K562 (cell line): ENCODE results near the gene MACROD2. TPM values are rescaled to one million over a fixed set of nuclear protein-coding genes. Genes with fewer than 3 reads are reported as not detected.

Experiments used
- CUX1 ChIP-seq: fragments of 200-800 bp; sonication (Bioruptor generic); IDR thresholded peaks from 2 replicates; pipeline ENCODE4 v1.6.1; 2016; ENCODE audit warnings: missing genetic modification characterization, missing compliant biosample characterization
- NR3C1 ChIP-seq: sonication (generic); formaldehyde crosslinking; IDR thresholded peaks from 2 replicates; pipeline ENCODE4 v1.8.1; 2022; ENCODE audit warnings: missing genetic modification reagents
- SAFB ChIP-seq: fragments of 200-400 bp; formaldehyde crosslinking; IDR thresholded peaks from 2 replicates; pipeline ENCODE4 v1.6.1; 2017; ENCODE audit warnings: low read depth, low read length, borderline replicate concordance
- polyA plus RNA-seq, 8 experiments: library from polyadenylated mRNA; depleted of rRNA in 4 of 8; stranded (reverse) in 5 of 8; unstranded in 3 of 8; fragments of >200 nt; fragmentation: Nextera tagmentation in 2 of 8; fragmentation: Illumina TruSeq in 1 of 8; extraction: Ambion mirVana in 2 of 8; extraction: Trizol in 1 of 8; gene quantifications; 2 replicates each; pipeline versions ENCODE4 v1.2.1 to v1.2.3, GENCODE V29; 2011 to 2014; ENCODE audit warnings: inconsistent platforms in 1 of 8, missing spikeins in 1 of 8
- total RNA-seq, 7 experiments: library from RNA; depleted of rRNA in 6 of 7; stranded (reverse); fragments of >200 nt in 6 of 7; fragmentation: Illumina TruSeq in 2 of 7; extraction: Trizol in 2 of 7; gene quantifications; 2 replicates each; pipeline versions ENCODE4 v1.2.1 to v1.2.3, GENCODE V29; 2011 to 2021; ENCODE audit warnings: low replicate concordance in 1 of 7
- TF ChIP-seq, protein P1 (sequence below), 2 experiments: fragments of 450-650 bp; formaldehyde crosslinking in 1 of 2; IDR thresholded peaks; 2 replicates each; pipeline versions ENCODE4 v1.4.0 to v1.6.1; 2014 to 2020; ENCODE audit warnings: mild to moderate bottlenecking in 2 of 2, borderline replicate concordance in 1 of 2, low read depth in 1 of 2

Gene MACROD2
- total and polyA plus RNA-seq, 9 of the 15 experiments (the other 6 are each of a cell fraction or from before 2014, with no cell fraction given) = not detected

- TF ChIP-seq CUX1 (CRISPR knock-in tag) = no peak
- TF ChIP-seq, protein P1, sequence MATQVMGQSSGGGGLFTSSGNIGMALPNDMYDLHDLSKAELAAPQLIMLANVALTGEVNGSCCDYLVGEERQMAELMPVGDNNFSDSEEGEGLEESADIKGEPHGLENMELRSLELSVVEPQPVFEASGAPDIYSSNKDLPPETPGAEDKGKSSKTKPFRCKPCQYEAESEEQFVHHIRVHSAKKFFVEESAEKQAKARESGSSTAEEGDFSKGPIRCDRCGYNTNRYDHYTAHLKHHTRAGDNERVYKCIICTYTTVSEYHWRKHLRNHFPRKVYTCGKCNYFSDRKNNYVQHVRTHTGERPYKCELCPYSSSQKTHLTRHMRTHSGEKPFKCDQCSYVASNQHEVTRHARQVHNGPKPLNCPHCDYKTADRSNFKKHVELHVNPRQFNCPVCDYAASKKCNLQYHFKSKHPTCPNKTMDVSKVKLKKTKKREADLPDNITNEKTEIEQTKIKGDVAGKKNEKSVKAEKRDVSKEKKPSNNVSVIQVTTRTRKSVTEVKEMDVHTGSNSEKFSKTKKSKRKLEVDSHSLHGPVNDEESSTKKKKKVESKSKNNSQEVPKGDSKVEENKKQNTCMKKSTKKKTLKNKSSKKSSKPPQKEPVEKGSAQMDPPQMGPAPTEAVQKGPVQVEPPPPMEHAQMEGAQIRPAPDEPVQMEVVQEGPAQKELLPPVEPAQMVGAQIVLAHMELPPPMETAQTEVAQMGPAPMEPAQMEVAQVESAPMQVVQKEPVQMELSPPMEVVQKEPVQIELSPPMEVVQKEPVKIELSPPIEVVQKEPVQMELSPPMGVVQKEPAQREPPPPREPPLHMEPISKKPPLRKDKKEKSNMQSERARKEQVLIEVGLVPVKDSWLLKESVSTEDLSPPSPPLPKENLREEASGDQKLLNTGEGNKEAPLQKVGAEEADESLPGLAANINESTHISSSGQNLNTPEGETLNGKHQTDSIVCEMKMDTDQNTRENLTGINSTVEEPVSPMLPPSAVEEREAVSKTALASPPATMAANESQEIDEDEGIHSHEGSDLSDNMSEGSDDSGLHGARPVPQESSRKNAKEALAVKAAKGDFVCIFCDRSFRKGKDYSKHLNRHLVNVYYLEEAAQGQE (IDR thresholded peaks at IDR 0.05; ENCODE audit: borderline replicate concordance) = no peak
- TF ChIP-seq, protein P1 (CRISPR knock-in tag; IDR thresholded peaks at IDR 0.05; ENCODE audit: low read depth) = no peak
- TF ChIP-seq NR3C1 (CRISPR knock-in tag) = no peak
- TF ChIP-seq SAFB = no peak
Measured at GRCh38 chr20:14778096-14778495, 782.8 kb downstream of the MACROD2 start (continued).
